Type B pancreatic cell (in vitro differentiated cells): ENCODE measurements around the gene POU5F1. TPM values are rescaled to one million over a fixed set of nuclear protein-coding genes. Genes with fewer than 3 reads are reported as not detected.

ENCODE experiments used
- DNase-seq: peaks from one replicate; pipeline ENCODE4 v3.0.0; 2021; ENCODE audit warnings: mixed read lengths; ENCODE audit not compliant: unreplicated experiment; ENCODE audit errors: extremely low spot score
- H3K27ac Mint-ChIP-seq: 2 replicates; pipeline ENCODE4 v1.8.0; 2021; ENCODE audit warnings: mild to moderate bottlenecking, mixed read lengths
- H3K27me3 Mint-ChIP-seq: 2 replicates; pipeline ENCODE4 v1.8.0; 2021; ENCODE audit warnings: mixed read lengths
- H3K36me3 Mint-ChIP-seq: 2 replicates; pipeline ENCODE4 v1.8.0; 2021; ENCODE audit warnings: mixed read lengths
- H3K4me1 Mint-ChIP-seq: one replicate; pipeline ENCODE4 v1.8.0; 2021; ENCODE audit warnings: mixed read lengths; ENCODE audit not compliant: unreplicated experiment
- H3K4me3 Mint-ChIP-seq: 2 replicates; pipeline ENCODE4 v1.8.0; 2021; ENCODE audit warnings: mild to moderate bottlenecking, mixed read lengths
- H3K9me3 Mint-ChIP-seq: 2 replicates; pipeline ENCODE4 v1.8.0; 2021; ENCODE audit warnings: mixed read lengths
- CTCF ChIP-seq: fragments of 200-600 bp; sonication (generic); conservative IDR thresholded peaks from 2 replicates; pipeline ENCODE4 v1.5.0; 2021; ENCODE audit warnings: antibody characterized with exemption, mild to moderate bottlenecking
- total RNA-seq: library from RNA; stranded (reverse); gene quantifications from 2 replicates; pipeline ENCODE4 v1.2.1, GENCODE V29; 2021; ENCODE audit warnings: low replicate concordance

Gene POU5F1
- total RNA-seq, 1 donor from 2014 or later = not detected

GRCh38 chr6:31125162-31125561 lies 45.3 kb downstream of the POU5F1 start:
- no peak for DNase-seq
- TF ChIP-seq CTCF = no peak
- Mint-ChIP-seq H3K36me3 (no peaks in the 10 kb centered on the region), H3K27ac (no peak overlapping the region), H3K27me3 (peaks cover 37% of the 10 kb centered on the region), H3K4me3 (no peak overlapping the region), H3K4me1 (peaks cover 5% of the 10 kb centered on the region), H3K9me3 (no peaks in the 10 kb centered on the region)

GRCh38 chr6:31122791-31123706 lies 47.4 kb downstream of the POU5F1 start:
- DNase-seq = no peak
- Mint-ChIP-seq H3K4me1 (peaks cover 3% of the 10 kb centered on the region), H3K4me3 (no peak overlapping the region), H3K27me3 (peaks cover 34% of the 10 kb centered on the region), H3K27ac (peak overlapping the region; percentile 19), H3K36me3 (no peaks in the 10 kb centered on the region), H3K9me3 (no peaks in the 10 kb centered on the region)
- TF ChIP-seq CTCF = no peak

GRCh38 chr6:31121131-31121790 lies 49.2 kb downstream of the POU5F1 start:
- Mint-ChIP-seq H3K27ac (no peak overlapping the region), H3K4me3 (no peak overlapping the region), H3K27me3 (peaks cover 36% of the 10 kb centered on the region), H3K9me3 (no peaks in the 10 kb centered on the region), H3K36me3 (no peaks in the 10 kb centered on the region), H3K4me1 (no peaks in the 10 kb centered on the region)
- no peak for DNase-seq
- no peak for TF ChIP-seq CTCF

- no peak within 1 kb of the TSS for H3K4me3 Mint-ChIP-seq
- no peaks in the 10 kb centered on the region for H3K36me3 Mint-ChIP-seq
- H3K9me3 Mint-ChIP-seq = no peaks in the 10 kb centered on the region
- no peak for TF ChIP-seq CTCF
- H3K27ac Mint-ChIP-seq = no peak within 1 kb of the TSS
- no peak for DNase-seq
- H3K27me3 Mint-ChIP-seq = peaks cover 45% of the 10 kb centered on the region
- H3K4me1 Mint-ChIP-seq = no peaks in the 10 kb centered on the region
Observed at GRCh38 chr6:31120151-31120915, 50.1 kb downstream of the POU5F1 start, which contains the start of gene CDSN. CDSN (minus strand) TSS chr6:31120446; CDS start chr6:31120419, 27 bp downstream.

GRCh38 chr6:31118178-31118577 lies 52.3 kb downstream of the POU5F1 start:
- Mint-ChIP-seq H3K36me3 (no peaks in the 10 kb centered on the region), H3K4me1 (no peaks in the 10 kb centered on the region), H3K27ac (no peak overlapping the region)

More at GRCh38 chr6:31118178-31118577, 52.3 kb downstream of the POU5F1 start:
- H3K9me3 Mint-ChIP-seq = no peaks in the 10 kb centered on the region
- no peak for DNase-seq
- H3K27me3 Mint-ChIP-seq = peaks cover 52% of the 10 kb centered on the region
- TF ChIP-seq CTCF = no peak
- H3K4me3 Mint-ChIP-seq = no peak overlapping the region
